ENCODE results near the gene TSPAN5.
"Not testable (repeated sequence)": the region's sequence is repeated elsewhere in the genome, so short reads cannot be mapped to it uniquely, and the experiment has no call there.

TSPAN5 gene

DNA sequence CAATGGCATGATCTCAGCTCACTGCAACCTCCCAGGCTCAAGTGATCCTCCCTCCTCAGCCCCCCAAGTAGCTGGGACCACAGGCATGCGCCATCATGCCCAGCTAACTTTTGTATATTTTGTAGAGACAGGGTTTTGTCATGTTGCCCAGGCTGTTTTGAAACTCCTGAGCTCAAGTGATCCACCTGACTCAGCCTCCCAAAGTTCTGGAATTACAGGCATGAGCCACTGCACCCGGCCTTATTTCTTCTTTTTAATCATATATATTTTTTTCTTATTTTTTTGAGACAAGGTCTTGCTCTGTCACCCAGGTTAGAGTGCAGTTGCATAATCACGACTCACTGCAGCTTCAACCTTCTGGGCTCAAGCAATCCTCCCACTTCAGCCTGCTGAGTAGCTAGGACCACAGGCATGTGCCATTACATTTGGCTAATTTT is 184.0 kb downstream of the TSPAN5 start:
- H3K27me3 ChIP-seq (ENCODE audit: control insufficient read depth, insufficient read depth, low read length) = no peaks in the 10 kb centered on the region
- H3K4me3 ChIP-seq (ENCODE audit: low read length) = no peak overlapping the region
- no peaks in the 10 kb centered on the region for H3K36me3 ChIP-seq (ENCODE audit: control insufficient read depth, insufficient read depth, low read length)
- no peak overlapping the region for H3K27ac ChIP-seq (ENCODE audit: low read depth, low read length)
- no peak overlapping the region for H3K9ac ChIP-seq (ENCODE audit: low read length)
- H3K4me1 ChIP-seq (ENCODE audit: control insufficient read depth, insufficient read depth, low read length) = no peaks in the 10 kb centered on the region

DNA sequence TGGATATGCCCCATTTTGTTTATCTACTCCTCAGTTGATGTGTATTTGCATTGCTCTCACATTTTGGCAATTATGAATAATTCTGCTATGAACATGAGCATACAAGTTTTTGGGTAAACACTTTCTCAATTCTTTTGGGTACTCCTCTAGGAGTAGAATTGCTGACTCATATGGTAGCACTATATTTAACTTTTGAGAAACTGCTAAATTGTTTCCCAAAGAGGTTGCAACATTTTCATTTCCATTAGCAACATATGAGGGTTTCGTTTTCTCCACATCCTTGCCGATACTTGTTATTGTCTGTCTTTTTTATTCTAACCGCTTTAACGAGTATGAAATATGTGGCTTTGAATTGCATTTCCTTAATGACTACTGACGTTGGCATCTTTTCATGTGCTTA is 185.4 kb downstream of the TSPAN5 start:
- Histone ChIP-seq H3K9ac (ENCODE audit: low read length) (no peak overlapping the region), H3K27me3 (ENCODE audit: control insufficient read depth, insufficient read depth, low read length) (no peaks in the 10 kb centered on the region), H3K4me3 (ENCODE audit: low read length) (no peak overlapping the region), H3K4me1 (ENCODE audit: control insufficient read depth, insufficient read depth, low read length) (no peaks in the 10 kb centered on the region), H3K27ac (ENCODE audit: low read depth, low read length) (no peak overlapping the region), H3K36me3 (ENCODE audit: control insufficient read depth, insufficient read depth, low read length) (no peaks in the 10 kb centered on the region)

DNA sequence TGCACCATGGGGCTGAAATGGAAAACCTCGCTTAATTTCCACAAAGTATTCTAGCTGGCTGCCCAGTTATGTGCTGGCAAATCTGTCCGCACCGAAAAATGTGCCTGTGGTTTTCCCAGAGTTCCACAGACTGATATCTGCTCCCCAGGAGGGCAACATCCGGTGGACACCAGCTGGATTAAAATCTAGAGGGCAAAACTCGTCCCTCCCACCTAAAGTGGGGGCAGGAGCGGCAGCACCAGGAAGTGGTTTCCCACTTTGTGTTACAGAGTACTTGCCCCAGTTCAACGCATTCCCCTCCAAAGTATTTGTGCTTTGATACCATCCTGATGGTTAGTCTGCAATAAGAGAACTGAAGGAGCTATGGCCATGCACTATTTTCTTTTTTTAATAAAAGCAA is 187.6 kb downstream of the TSPAN5 start:
- Histone ChIP-seq H3K4me1 (ENCODE audit: control insufficient read depth, insufficient read depth, low read length) (peaks cover 3% of the 10 kb centered on the region), H3K9ac (ENCODE audit: low read length) (no peak overlapping the region), H3K36me3 (ENCODE audit: control insufficient read depth, insufficient read depth, low read length) (no peaks in the 10 kb centered on the region), H3K4me3 (ENCODE audit: low read length) (no peak overlapping the region), H3K27me3 (ENCODE audit: control insufficient read depth, insufficient read depth, low read length) (no peaks in the 10 kb centered on the region), H3K27ac (ENCODE audit: low read depth, low read length) (no peak overlapping the region)

DNA sequence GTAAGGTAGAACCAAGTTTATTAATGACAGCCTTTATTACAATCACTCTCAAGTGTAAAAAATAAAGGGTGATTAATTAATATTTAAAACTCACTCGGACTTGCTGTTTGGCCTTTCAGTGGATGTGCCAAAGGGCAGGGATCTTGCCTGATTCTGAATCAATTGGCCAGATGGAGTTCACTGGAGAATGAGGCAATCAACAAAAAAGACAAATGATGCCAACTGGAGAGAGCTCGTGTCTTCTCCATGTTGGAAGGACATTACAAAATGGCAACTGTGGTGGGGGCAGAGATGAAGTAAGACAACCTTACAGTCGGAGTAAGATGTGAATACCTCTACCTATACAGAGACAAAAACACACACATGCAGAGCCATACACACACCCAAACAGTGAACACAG is 188.0 kb downstream of the TSPAN5 start:
- no peak overlapping the region for H3K27ac ChIP-seq (ENCODE audit: low read depth, low read length)
- H3K27me3 ChIP-seq (ENCODE audit: control insufficient read depth, insufficient read depth, low read length) = no peaks in the 10 kb centered on the region
- no peaks in the 10 kb centered on the region for H3K36me3 ChIP-seq (ENCODE audit: control insufficient read depth, insufficient read depth, low read length)
- H3K9ac ChIP-seq (ENCODE audit: low read length) = no peak overlapping the region
- H3K4me1 ChIP-seq (ENCODE audit: control insufficient read depth, insufficient read depth, low read length) = peaks cover 3% of the 10 kb centered on the region
- no peak overlapping the region for H3K4me3 ChIP-seq (ENCODE audit: low read length)

DNA sequence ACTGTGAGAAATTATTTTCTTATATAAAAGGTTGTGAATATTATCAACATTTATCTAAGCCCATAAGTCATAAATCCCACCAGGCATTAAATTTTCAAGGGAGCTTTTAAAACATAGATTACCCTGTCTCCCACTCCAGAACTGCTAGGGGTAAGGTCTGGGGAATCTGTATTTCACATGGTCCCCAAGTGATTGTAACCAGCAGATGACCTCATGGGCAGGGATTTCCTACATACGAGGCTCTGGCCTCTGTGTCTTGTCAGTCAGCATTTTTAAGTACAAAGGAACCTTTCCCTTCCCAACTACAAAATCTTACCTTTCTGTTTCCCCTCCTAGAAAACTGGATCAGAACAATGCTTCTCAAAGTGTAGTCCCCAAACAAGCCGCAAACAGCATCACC is 188.6 kb downstream of the TSPAN5 start:
- H3K36me3 ChIP-seq (ENCODE audit: control insufficient read depth, insufficient read depth, low read length) = no peaks in the 10 kb centered on the region
- H3K4me3 ChIP-seq (ENCODE audit: low read length) = no peak overlapping the region
- H3K4me1 ChIP-seq (ENCODE audit: control insufficient read depth, insufficient read depth, low read length) = peaks cover 3% of the 10 kb centered on the region
- H3K27ac ChIP-seq (ENCODE audit: low read depth, low read length) = no peak overlapping the region
- H3K9ac ChIP-seq (ENCODE audit: low read length) = no peak overlapping the region
- H3K27me3 ChIP-seq (ENCODE audit: control insufficient read depth, insufficient read depth, low read length) = no peaks in the 10 kb centered on the region

DNA sequence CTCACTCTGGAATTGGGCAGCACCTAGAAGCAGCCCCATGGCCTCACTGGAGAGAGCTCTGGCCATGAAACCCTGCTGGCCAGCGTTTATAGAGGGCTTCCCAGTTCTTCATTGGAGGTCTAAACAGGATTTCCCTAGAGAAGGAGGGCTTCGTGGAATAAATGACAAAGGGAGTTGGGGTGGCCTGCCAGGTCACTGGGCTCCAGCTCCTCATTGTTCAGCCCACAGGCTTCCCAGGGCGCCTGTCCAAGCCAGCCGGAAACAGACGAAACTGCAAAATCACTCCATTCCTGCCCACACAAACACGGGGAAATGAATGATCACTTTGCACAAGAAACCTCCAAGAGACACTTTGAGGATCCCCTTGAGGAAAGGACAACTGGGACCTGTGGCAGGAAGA is 189.7 kb downstream of the TSPAN5 start:
- no peak overlapping the region for H3K27ac ChIP-seq (ENCODE audit: low read depth, low read length)
- H3K4me1 ChIP-seq (ENCODE audit: control insufficient read depth, insufficient read depth, low read length) = peaks cover 3% of the 10 kb centered on the region
- no peaks in the 10 kb centered on the region for H3K36me3 ChIP-seq (ENCODE audit: control insufficient read depth, insufficient read depth, low read length)
- no peak overlapping the region for H3K9ac ChIP-seq (ENCODE audit: low read length)
- H3K27me3 ChIP-seq (ENCODE audit: control insufficient read depth, insufficient read depth, low read length) = no peaks in the 10 kb centered on the region
- no peak overlapping the region for H3K4me3 ChIP-seq (ENCODE audit: low read length)

DNA sequence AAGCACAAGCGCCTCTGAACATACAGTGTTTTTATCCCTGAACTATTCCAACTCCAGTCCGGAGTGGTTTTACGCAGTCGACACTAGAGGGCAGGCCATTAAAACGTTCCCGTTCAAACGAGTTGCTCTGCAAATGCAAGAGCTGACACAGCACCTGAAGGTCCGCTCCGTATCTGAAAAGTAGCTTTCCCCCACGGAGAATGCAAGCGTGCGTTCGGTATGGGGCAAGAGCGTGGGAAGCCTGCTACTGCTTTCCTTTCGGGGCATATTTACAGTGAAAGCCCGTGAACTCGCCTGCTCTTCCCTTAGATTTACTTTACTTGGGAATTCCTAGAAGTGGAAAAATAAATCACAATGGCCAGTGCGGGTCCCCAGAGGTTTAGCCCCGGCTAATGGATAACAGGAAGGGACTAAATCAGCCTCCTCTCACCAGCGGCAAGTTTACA is 190.8 kb downstream of the TSPAN5 start:
- no peak overlapping the region for H3K9ac ChIP-seq (ENCODE audit: low read length)
- peaks cover 3% of the 10 kb centered on the region for H3K4me1 ChIP-seq (ENCODE audit: control insufficient read depth, insufficient read depth, low read length)
- H3K36me3 ChIP-seq (ENCODE audit: control insufficient read depth, insufficient read depth, low read length) = no peaks in the 10 kb centered on the region
- peak overlapping the region; percentile 60 for H3K4me3 ChIP-seq (ENCODE audit: low read length)
- H3K27me3 ChIP-seq (ENCODE audit: control insufficient read depth, insufficient read depth, low read length) = no peaks in the 10 kb centered on the region
- no peak overlapping the region for H3K27ac ChIP-seq (ENCODE audit: low read depth, low read length)

DNA sequence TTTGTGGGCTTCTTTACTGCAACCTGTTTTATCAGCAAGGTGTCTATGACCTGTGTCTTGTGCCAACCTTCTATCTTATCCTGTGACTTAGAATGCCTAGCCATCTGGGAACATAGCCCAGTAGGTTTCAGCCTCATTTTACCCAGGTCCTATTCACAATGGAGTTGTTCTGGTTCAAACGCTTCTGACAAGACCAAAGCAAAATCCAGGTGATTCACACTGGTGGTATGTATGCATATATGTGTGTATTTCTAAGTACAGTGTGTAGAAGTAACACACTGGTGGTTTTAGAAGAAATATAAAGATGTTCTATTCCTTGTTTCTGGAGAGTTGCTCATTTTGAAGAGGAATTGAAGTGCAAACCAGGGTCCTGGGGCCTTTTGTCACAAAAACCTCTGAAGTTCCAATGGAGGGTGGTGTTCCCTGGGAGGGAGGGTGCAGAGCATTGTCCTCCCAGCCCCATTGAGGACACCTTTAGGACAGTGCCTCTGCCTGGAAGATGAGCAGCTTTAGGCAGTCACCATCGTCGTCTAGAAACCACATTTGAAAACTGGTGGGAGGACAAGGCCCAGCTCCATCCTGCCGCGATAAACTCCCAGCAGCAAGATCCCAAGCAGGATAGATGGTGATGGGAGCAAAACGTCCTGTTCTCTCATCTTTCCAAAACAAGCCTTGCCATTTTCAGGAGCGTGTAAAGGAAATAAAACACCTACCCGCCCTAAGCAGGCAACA is 191.4 kb downstream of the TSPAN5 start:
- no peak overlapping the region for H3K27ac ChIP-seq (ENCODE audit: low read depth, low read length)
- no peak overlapping the region for H3K9ac ChIP-seq (ENCODE audit: low read length)
- no peak overlapping the region for H3K4me3 ChIP-seq (ENCODE audit: low read length)
- no peaks in the 10 kb centered on the region for H3K36me3 ChIP-seq (ENCODE audit: control insufficient read depth, insufficient read depth, low read length)
- peaks cover 3% of the 10 kb centered on the region for H3K4me1 ChIP-seq (ENCODE audit: control insufficient read depth, insufficient read depth, low read length)
- H3K27me3 ChIP-seq (ENCODE audit: control insufficient read depth, insufficient read depth, low read length) = no peaks in the 10 kb centered on the region

DNA sequence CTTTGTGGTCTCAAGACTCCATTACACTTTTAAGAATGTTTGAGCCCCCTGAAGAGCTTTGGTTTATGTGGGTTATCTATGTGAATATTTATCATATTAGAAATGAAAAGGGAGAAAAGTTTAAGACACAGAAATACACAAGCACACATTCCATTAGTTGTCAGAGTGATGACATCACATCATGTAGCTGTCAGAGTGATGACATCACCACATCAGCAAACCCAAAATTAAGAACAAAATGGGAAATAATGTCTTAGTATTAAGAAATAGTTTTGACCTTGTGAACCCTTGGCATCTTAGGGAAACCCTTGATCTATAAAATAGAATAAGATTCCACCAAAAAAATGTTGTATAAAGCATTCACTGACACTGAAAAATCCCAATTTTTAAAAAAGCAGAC is 195.9 kb downstream of the TSPAN5 start:
- Histone ChIP-seq H3K27ac (ENCODE audit: low read depth, low read length) (no peak overlapping the region), H3K4me1 (ENCODE audit: control insufficient read depth, insufficient read depth, low read length) (peaks cover 3% of the 10 kb centered on the region), H3K27me3 (ENCODE audit: control insufficient read depth, insufficient read depth, low read length) (no peaks in the 10 kb centered on the region), H3K4me3 (ENCODE audit: low read length) (no peak overlapping the region), H3K9ac (ENCODE audit: low read length) (no peak overlapping the region), H3K36me3 (ENCODE audit: control insufficient read depth, insufficient read depth, low read length) (no peaks in the 10 kb centered on the region)

DNA sequence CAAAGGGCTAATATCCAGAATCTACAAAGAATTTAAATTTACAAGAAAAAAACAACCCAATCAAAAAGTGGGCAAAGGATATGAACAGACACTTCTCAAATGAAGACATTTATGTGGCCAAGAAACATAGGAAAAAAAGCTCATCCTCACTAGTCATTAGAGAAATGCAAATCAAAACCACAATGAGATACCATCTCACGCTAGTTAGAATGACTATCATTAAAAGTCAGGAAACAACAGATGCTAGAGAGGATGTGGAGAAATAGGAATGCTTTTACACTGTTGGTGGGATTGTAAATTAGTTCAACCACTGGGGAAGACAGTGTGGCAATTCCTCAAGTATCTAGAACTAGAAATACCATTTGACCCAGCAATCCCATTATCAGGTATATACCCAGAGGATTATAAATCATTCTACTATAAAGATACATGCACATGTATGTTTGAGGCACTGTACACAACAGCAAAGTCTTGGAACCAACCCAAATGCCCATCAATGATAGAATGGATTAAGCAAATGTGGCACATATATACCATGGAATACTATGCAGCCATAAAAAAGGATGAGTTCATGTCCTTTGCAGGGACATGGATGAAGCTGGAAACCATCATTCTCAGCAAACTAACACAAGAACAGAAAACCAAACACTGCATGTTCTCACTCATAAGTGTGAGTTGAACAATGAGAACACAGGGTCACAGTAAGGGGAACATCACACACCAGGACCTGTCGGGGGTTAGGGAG is 197.1 kb downstream of the TSPAN5 start:
- not testable (repeated sequence) for H3K36me3 ChIP-seq (ENCODE audit: control insufficient read depth, insufficient read depth, low read length); H3K9ac ChIP-seq (ENCODE audit: low read length); H3K4me3 ChIP-seq (ENCODE audit: low read length)

DNA sequence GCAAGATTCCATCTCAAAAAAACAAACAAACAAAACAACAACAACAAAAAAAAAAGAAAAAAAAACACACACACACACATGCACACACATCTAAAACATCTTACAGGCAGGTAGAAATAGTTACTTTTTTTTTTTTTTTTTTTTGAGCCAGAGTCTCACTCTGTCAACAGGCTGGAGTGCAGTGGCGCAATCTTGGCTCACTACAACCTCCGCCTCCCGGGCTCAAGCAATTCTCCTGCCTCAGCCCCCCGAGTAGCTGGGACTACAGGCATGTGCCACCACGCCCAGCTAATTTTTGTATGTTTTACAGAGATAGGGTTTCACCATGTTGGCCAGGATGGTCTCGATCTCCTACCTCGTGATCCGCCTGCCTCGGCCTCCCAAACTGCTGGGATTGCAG is 201.0 kb downstream of the TSPAN5 start:
- not testable (repeated sequence) for H3K9ac ChIP-seq (ENCODE audit: low read length); H3K27ac ChIP-seq (ENCODE audit: low read depth, low read length); H3K36me3 ChIP-seq (ENCODE audit: control insufficient read depth, insufficient read depth, low read length); H3K4me3 ChIP-seq (ENCODE audit: low read length); H3K27me3 ChIP-seq (ENCODE audit: control insufficient read depth, insufficient read depth, low read length); H3K4me1 ChIP-seq (ENCODE audit: control insufficient read depth, insufficient read depth, low read length)

More for the DNA sequence above, 197.1 kb downstream of the TSPAN5 start:
- not testable (repeated sequence) for H3K4me1 ChIP-seq (ENCODE audit: control insufficient read depth, insufficient read depth, low read length); H3K27ac ChIP-seq (ENCODE audit: low read depth, low read length); H3K27me3 ChIP-seq (ENCODE audit: control insufficient read depth, insufficient read depth, low read length)

DNA sequence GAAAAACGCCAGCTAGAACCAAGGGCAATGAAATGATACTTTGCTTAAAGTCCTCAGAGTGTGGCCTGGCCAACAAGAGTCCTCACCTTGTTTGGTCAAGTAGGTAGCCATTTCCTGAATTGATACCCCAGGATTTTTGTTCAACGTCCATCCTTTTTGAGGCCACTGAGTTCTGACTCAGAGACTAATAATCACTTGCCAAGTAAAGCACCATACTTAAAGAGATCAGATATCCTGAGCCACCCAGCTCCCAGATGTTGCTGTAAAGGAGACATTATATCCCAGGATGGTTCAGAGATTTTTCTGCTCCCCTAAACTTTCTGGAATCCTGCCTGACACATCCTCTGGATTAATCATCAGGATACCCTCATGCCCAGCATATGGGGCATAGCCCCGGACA is 206.3 kb downstream of the TSPAN5 start:
- no peaks in the 10 kb centered on the region for H3K27me3 ChIP-seq (ENCODE audit: control insufficient read depth, insufficient read depth, low read length)
- no peak overlapping the region for H3K4me3 ChIP-seq (ENCODE audit: low read length)
- no peak overlapping the region for H3K9ac ChIP-seq (ENCODE audit: low read length)
- no peaks in the 10 kb centered on the region for H3K36me3 ChIP-seq (ENCODE audit: control insufficient read depth, insufficient read depth, low read length)
- no peaks in the 10 kb centered on the region for H3K4me1 ChIP-seq (ENCODE audit: control insufficient read depth, insufficient read depth, low read length)
- no peak overlapping the region for H3K27ac ChIP-seq (ENCODE audit: low read depth, low read length)

DNA sequence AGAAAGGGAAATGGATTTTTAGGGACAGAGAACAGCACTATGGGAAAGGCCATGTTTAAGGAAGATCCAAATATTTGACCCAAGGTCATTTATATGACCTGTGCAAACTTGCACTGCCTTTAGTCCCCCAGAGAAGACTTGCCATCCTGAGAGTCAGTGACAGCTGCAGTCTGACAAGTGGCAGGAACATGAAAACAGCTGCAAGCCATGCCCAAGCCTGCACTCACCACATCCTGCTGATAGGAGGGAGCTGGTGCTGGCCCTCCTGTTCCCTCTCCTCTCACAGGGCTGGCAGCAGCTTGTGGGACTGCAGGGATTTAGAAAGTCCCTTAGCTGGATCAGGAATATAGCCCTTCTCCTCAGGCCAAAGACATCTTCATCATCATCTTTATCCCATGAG is 209.5 kb downstream of the TSPAN5 start:
- no peaks in the 10 kb centered on the region for H3K36me3 ChIP-seq (ENCODE audit: control insufficient read depth, insufficient read depth, low read length)
- H3K27me3 ChIP-seq (ENCODE audit: control insufficient read depth, insufficient read depth, low read length) = no peaks in the 10 kb centered on the region
- no peak overlapping the region for H3K9ac ChIP-seq (ENCODE audit: low read length)
- no peak overlapping the region for H3K27ac ChIP-seq (ENCODE audit: low read depth, low read length)
- no peaks in the 10 kb centered on the region for H3K4me1 ChIP-seq (ENCODE audit: control insufficient read depth, insufficient read depth, low read length)
- H3K4me3 ChIP-seq (ENCODE audit: low read length) = no peak overlapping the region
